A549 (cell line): Measurements from ENCODE around the gene PATE3. TPM values are rescaled to one million over a fixed set of nuclear protein-coding genes. Genes with fewer than 3 reads are reported as not detected.

Source experiments
- ATAC-seq, 2 experiments: fragments of 200-7000 bp in 1 of 2; fragments of >200 bp in 1 of 2; cut with Nextera tagmentation in 1 of 2; cut with Tn5 transposase in 1 of 2; 3 replicates each; pipeline versions ENCODE4 v1.8.0 to v1.9.1; 2018 to 2020; ENCODE audit warnings: mild to moderate bottlenecking in 1 of 2, moderate library complexity in 1 of 2
- CTCF ChIA-PET: fragments of 300-600 bp; sonication (Branson Sonifier 250); formaldehyde crosslinking; extraction: SDS; loops from one replicate; lab custom pipeline; 2021; ENCODE audit warnings: antibody characterized with exemption, inconsistent platforms; lab: Yijun Ruan, JAX
- POLR2A ChIA-PET: fragments of 350-600 bp; formaldehyde crosslinking; extraction: SDS; loops from one replicate; lab custom pipeline; 2021; ENCODE audit warnings: antibody characterized with exemption, inconsistent platforms; lab: Yijun Ruan, JAX
- DNase-seq, 2 experiments: peaks; one replicate each; pipeline versions ENCODE4 v3.0.0 to v3.0.0-alpha.2; 2011 to 2016; ENCODE audit warnings: low read depth in 1 of 2, low spot score in 1 of 2
- FAIRE-seq: peaks from 2 replicates; lab custom pipeline; 2011; peaks lifted over from hg19 to GRCh38; lab: Jason Lieb, UNC
- H3K27ac ChIP-seq, 2 experiments: fragments of >200 bp; sonication (Bioruptor Twin); formaldehyde crosslinking; 3 replicates each; pipeline ENCODE4 v1.5.1; 2016 to 2017
- H3K4me1 ChIP-seq: fragments of >200 bp; sonication (Bioruptor Twin); formaldehyde crosslinking; 3 replicates; pipeline ENCODE4 v1.6.1; 2016
- H3K4me2 ChIP-seq: fragments of >200 bp; sonication (Bioruptor Twin); formaldehyde crosslinking; 3 replicates; pipeline ENCODE4 v1.6.1; 2016
- H3K4me3 ChIP-seq: fragments of >200 bp; sonication (Bioruptor Twin); formaldehyde crosslinking; 3 replicates; pipeline ENCODE4 v1.5.1; 2016
- H3K9me3 ChIP-seq: fragments of >200 bp; sonication (Bioruptor Twin); formaldehyde crosslinking; 3 replicates; pipeline ENCODE4 v1.6.1; 2016
- CBX8 ChIP-seq: fragments of 200-600 bp; sonication (generic); IDR thresholded peaks from 2 replicates; pipeline ENCODE4 v1.6.1; 2016
- CHD2 ChIP-seq: fragments of 150-350 bp; IDR thresholded peaks from 2 replicates; pipeline ENCODE4 v1.6.1; 2014; ENCODE audit warnings: low read length; ENCODE audit not compliant: partially characterized antibody
- EP300 ChIP-seq, 2 experiments: fragments of >200 bp; sonication (Bioruptor Twin); formaldehyde crosslinking; IDR thresholded peaks; 2 replicates in 1 of 2; 3 replicates in 1 of 2; pipeline ENCODE4 v1.6.1; 2016 to 2017
- FOSB ChIP-seq: fragments of 250-450 bp; sonication (Bioruptor Pico); IDR thresholded peaks from 2 replicates; pipeline ENCODE4 v1.5.0; 2020; ENCODE audit warnings: mild to moderate bottlenecking, moderate library complexity
- HDAC2 ChIP-seq: fragments of 200-600 bp; sonication (generic); IDR thresholded peaks from 2 replicates; pipeline ENCODE4 v1.6.1; 2016
- HEYL ChIP-seq: fragments of 250-450 bp; sonication (Bioruptor Pico); IDR thresholded peaks from 2 replicates; pipeline ENCODE4 v1.8.0; 2021; ENCODE audit warnings: mild to moderate bottlenecking, moderate library complexity
- HOXA7 ChIP-seq: fragments of 250-450 bp; sonication (Bioruptor Pico); IDR thresholded peaks from 2 replicates; pipeline ENCODE4 v1.5.0; 2020; ENCODE audit warnings: mild to moderate bottlenecking, moderate library complexity
- JUN ChIP-seq, 2 experiments: fragments of >200 bp; sonication (Bioruptor Twin); formaldehyde crosslinking; IDR thresholded peaks; 2 replicates in 1 of 2; 3 replicates in 1 of 2; pipeline ENCODE4 v1.6.1; 2016 to 2017
- MAFK ChIP-seq: fragments of 450-650 bp; IDR thresholded peaks from 2 replicates; pipeline ENCODE4 v1.6.1; 2014; ENCODE audit not compliant: partially characterized antibody
- MAX ChIP-seq: IDR thresholded peaks from 2 replicates; pipeline ENCODE4 v1.6.1; 2012
- NFE2L2 ChIP-seq: fragments of 150-350 bp; conservative IDR thresholded peaks from 2 replicates; pipeline ENCODE4 v1.6.1; 2014; ENCODE audit warnings: low read length
- PBX3 ChIP-seq: IDR thresholded peaks from 2 replicates; pipeline ENCODE4 v1.6.1; 2012
- PHF8 ChIP-seq: fragments of 200-600 bp; sonication (generic); IDR thresholded peaks from 2 replicates; pipeline ENCODE4 v1.6.1; 2016; ENCODE audit warnings: low read depth, mild to moderate bottlenecking, antibody characterized with exemption, moderate library complexity, borderline replicate concordance
- POLR2A ChIP-seq: IDR thresholded peaks from 2 replicates; pipeline ENCODE4 v1.6.1; 2012; ENCODE audit warnings: mild to moderate bottlenecking, low read length
- REST ChIP-seq: fragments of 200-600 bp; sonication (generic); IDR thresholded peaks from 2 replicates; pipeline ENCODE4 v1.6.1; 2016; ENCODE audit warnings: antibody characterized with exemption, mild to moderate bottlenecking, moderate library complexity
- RFX5 ChIP-seq: fragments of 450-650 bp; IDR thresholded peaks from 2 replicates; pipeline ENCODE4 v1.7.1; 2014; ENCODE audit warnings: antibody characterized with exemption, mild to moderate bottlenecking, moderate library complexity
- SMC3 ChIP-seq: fragments of >200 bp; sonication (Bioruptor Twin); formaldehyde crosslinking; IDR thresholded peaks from 3 replicates; pipeline ENCODE4 v1.6.1; 2018; ENCODE audit warnings: inconsistent platforms
- USF2 ChIP-seq: fragments of 450-650 bp; IDR thresholded peaks from 2 replicates; pipeline ENCODE4 v1.6.1; 2014; ENCODE audit warnings: antibody characterized with exemption
- WGBS: methylation state at CpG from one replicate; pipeline ENCODE4 v1.1.6; 2017; ENCODE audit errors: missing lambda C conversion rate; 5-methylcytosine and 5-hydroxymethylcytosine counted together
- polyA plus RNA-seq, 4 experiments: library from polyadenylated mRNA; depleted of rRNA in 3 of 4; stranded (reverse); fragments of >200 nt; fragmentation: RNase III in 1 of 4; extraction: RNeasy Plus Mini Kit Qiagen cat#74134 plus additional on column Dnase treatment in 1 of 4; gene quantifications; 2 replicates in 3 of 4; 3 replicates in 1 of 4; pipeline ENCODE4 v1.2.3, GENCODE V29; 2011 to 2017
- TF ChIP-seq, protein P1 (sequence below): fragments of 250-450 bp; sonication (Bioruptor Pico); IDR thresholded peaks from 2 replicates; pipeline ENCODE4 v1.5.0; 2021; ENCODE audit warnings: mild to moderate bottlenecking, moderate library complexity, borderline replicate concordance
- TF ChIP-seq, protein P2 (sequence below): IDR thresholded peaks from 2 replicates; pipeline ENCODE4 v1.6.1; 2012; ENCODE audit warnings: low read depth, borderline replicate concordance

Gene PATE3
- polyA plus RNA-seq, 2 of the 4 experiments (the other 2 are of a cell fraction), result not detected

- H3K9me3 ChIP-seq, result no peaks in the 10 kb centered on the region; the same call in 1 of the 3 replicates
- FAIRE-seq, result no peak
- no peak for ATAC-seq
Measured at GRCh38 chr11:125797641-125798040, 9.7 kb downstream of the PATE3 start.

DNA sequence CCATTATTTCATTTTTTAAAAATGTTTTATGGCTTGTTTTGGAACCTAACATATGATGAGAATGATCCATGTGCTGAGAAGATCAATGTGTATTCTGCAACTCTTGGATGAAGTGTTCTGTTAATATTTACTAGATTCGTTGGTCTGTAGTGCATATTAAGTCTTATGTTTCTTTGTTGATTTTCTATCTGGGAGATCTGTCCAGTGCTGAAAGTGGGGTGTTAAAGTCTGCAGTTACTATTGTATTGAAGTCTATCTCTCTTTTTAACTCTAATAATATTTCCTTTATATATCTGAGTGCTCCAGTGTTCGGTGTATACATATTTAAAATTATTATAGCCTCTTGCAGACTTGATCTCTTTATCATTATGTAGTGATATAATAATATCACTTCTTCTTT lies 11.9 kb downstream of the PATE3 start:
- ChIA-PET CTCF (no interaction called here), POLR2A (no interaction called here)
- Histone ChIP-seq H3K27ac (no peak overlapping the region), H3K4me1 (no peaks in the 10 kb centered on the region), H3K4me2 (no peak overlapping the region), H3K4me3 (no peak overlapping the region), H3K9me3 (peaks cover 11% of the 10 kb centered on the region; the same call in 1 of the 3 replicates)
- no peak for DNase-seq
- FAIRE-seq, result no peak
- ATAC-seq, result no peak
- 1% methylated on average over 2 of the region's 2 CpGs for WGBS
- TF ChIP-seq REST (peak; percentile 54; the same call in 1 of the 2 replicates), JUN (IDR thresholded peaks at IDR 0.05) (no peak)

More at GRCh38 chr11:125797641-125798040, 9.7 kb downstream of the PATE3 start:
- WGBS, result 0% methylated on average over 4 of the region's 4 CpGs
- ChIA-PET POLR2A (no interaction called here), CTCF (no interaction called here)
- Histone ChIP-seq H3K4me2 (no peak overlapping the region), H3K27ac (no peak overlapping the region), H3K4me1 (no peaks in the 10 kb centered on the region), H3K4me3 (no peak overlapping the region)
- no peak for DNase-seq
- no peak for TF ChIP-seq MAFK

GRCh38 chr11:125802387-125802786 lies 14.5 kb downstream of the PATE3 start:
- CTCF ChIA-PET, result no interaction called here

More at GRCh38 chr11:125802387-125802786, 14.5 kb downstream of the PATE3 start:
- POLR2A ChIA-PET, result no interaction called here
- no peak for DNase-seq
- no peak overlapping the region for H3K4me3 ChIP-seq
- no peak overlapping the region for H3K4me2 ChIP-seq
- 0% methylated on average over 1 of the region's 1 CpG for WGBS
- TF ChIP-seq HEYL, result no peak
- TF ChIP-seq, protein P1, sequence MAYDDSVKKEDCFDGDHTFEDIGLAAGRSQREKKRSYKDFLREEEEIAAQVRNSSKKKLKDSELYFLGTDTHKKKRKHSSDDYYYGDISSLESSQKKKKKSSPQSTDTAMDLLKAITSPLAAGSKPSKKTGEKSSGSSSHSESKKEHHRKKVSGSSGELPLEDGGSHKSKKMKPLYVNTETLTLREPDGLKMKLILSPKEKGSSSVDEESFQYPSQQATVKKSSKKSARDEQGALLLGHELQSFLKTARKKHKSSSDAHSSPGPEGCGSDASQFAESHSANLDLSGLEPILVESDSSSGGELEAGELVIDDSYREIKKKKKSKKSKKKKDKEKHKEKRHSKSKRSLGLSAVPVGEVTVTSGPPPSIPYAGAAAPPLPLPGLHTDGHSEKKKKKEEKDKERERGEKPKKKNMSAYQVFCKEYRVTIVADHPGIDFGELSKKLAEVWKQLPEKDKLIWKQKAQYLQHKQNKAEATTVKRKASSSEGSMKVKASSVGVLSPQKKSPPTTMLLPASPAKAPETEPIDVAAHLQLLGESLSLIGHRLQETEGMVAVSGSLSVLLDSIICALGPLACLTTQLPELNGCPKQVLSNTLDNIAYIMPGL, result no peak
- TF ChIP-seq CBX8, result no peak
- TF ChIP-seq USF2, result no peak
- TF ChIP-seq NFE2L2, result no peak
- TF ChIP-seq FOSB (CRISPR knock-in tag), result no peak
- TF ChIP-seq REST, result no peak
- TF ChIP-seq HOXA7 (CRISPR knock-in tag), result no peak
- TF ChIP-seq SMC3, result no peak
- no peak for TF ChIP-seq POLR2A
- no peak for TF ChIP-seq EP300 (IDR thresholded peaks at IDR 0.05)
- TF ChIP-seq HDAC2, result no peak
- no peak for TF ChIP-seq PHF8
- no peak for TF ChIP-seq CHD2
- TF ChIP-seq, protein P2, sequence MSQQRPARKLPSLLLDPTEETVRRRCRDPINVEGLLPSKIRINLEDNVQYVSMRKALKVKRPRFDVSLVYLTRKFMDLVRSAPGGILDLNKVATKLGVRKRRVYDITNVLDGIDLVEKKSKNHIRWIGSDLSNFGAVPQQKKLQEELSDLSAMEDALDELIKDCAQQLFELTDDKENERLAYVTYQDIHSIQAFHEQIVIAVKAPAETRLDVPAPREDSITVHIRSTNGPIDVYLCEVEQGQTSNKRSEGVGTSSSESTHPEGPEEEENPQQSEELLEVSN, result no peak
- no peak for TF ChIP-seq MAX
- no peak for TF ChIP-seq PBX3
- TF ChIP-seq RFX5, result no peak
- no peak overlapping the region for H3K27ac ChIP-seq
- ATAC-seq, result no peak
- H3K4me1 ChIP-seq, result no peaks in the 10 kb centered on the region
- FAIRE-seq, result no peak
- H3K9me3 ChIP-seq, result peaks cover 11% of the 10 kb centered on the region; the same call in 1 of the 3 replicates
